Nucleus accumbens (tissue), 56 donors: ENCODE data around the gene TEX261.
A peak's percentile ranks its signal among the peaks of the same experiment; 100 is the strongest.

Experiments used
- DNase-seq, 56 donors: peaks; one replicate each; lab custom pipeline; 2025; lab: John Stamatoyannopoulos, UW

The TEX261 gene

DNA sequence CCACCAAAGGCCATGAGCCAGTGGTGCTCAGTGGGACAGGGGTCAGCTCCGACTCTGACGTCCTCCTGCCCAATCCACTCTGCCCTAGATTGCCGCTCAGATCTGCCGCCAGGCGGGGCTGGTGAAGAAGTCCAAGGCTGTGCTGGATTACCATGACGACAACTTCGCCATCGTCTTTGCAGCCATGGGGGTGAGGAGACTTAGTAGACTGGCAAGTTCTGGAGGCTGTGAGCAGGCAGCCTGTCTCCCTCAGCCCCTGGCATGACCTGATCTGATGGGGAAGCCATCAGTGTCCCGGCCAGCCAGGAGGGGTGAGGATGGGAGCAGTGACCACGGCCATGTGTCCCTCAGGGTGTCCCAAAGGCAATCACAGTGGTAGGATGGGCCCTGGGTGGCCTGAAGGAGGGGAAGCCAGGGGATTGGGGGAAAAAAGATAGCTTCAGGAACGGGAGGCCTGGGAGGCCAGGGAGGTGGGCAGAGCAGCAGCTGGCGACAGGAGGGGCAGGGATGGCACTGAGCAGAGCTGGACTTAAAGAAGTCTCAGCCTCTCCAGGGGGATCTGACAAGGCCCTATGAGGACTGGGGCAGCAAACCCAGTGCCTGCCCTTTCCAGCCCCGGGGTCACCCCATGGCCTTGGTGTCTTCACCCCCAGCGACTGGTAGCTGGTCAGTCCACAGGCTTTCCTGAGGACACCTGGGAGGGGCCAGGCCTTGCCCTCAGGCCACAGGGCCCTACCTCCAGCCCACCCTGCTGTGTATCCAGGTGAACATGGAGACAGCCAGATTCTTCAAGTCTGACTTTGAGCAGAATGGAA lies 33.6 kb downstream of the TEX261 start:
- DNase-seq = no peak

DNA sequence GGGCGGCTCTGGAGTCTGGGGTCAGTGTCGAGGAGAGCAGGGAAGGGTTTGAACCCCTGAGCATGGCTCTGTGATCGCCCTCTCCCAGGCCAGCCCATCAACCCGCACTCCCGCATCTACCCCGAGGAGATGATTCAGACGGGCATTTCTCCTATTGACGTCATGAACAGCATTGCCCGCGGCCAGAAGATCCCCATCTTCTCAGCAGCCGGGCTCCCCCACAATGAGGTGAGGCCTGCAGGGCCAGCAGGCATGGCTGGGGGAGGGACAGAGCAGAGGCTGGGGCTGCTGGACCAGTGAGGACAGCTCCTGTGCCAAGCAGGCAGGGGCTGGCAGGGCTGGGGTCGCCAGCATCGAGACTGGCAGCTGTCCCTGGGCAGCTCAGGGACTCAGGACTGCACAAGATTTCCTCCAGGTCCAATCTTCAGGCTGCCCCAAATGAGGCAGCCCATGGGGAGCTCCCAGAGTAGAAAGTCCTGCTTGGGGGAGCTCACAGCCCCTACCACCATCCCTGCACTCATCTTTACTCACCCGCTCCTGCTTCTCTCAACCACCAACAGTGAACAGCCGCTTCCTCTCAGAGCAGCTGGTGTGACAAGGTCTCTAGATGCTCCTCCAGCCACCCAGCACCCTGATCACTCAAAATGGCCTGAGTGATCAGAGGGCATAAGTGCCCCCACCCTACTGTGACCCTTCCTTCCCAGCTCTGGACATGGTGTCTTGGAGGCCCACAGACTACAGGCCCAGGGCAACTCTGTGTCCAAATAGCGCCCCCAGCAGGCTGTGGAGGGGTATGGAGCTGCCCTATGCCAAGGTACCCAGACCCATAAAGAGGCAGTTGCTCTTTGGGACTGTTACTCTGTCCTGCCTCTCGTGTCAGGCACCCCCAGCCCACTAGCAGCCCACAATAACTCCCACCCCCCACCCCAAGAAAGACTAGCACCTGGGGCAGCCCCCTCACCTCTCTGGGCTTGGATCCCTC lies 34.5 kb downstream of the TEX261 start:
- DNase-seq = no peak

DNA sequence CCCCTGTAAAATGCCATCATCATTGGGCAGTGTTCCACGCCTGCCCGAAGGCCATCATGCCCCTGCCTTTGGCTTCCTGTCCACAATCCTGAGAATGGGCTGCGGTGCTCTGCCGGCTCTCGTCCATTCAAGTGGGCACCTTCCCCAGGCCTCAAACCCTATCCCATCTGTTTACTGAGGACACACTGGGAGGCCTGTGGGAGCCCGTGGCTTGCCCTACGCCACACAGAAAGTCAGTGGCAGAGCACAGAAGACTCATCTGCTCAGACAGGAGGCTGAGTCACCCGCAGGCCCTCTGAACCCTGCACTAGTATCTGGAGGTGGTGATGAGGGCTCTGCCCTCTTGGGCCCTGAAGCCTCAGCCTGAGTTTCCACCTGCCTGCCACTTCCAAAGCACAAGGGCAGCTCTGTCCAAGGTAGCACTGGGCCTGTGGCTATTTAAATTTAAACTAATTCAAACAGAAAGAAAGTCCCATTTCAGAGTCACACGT lies 35.4 kb downstream of the TEX261 start:
- DNase-seq = no peak

DNA sequence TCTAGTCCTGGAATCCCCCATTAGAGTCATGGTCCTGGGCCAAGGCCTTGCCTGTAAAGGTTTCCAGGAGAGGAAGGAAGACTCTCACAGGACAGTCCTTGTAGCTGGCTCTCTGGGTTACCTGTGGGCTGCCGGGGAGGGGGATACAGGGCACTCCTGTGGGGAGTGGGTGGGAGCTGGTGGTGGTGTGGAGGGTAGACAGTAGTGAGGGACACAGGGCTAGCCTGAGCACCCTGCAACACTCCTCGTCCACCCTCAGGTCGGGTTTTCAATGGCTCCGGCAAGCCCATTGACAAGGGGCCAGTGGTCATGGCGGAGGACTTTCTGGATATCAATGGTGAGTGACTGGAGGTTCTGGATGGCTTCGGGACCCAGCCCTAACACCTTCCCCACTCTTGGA lies 35.9 kb downstream of the TEX261 start:
- no peak for DNase-seq

DNA sequence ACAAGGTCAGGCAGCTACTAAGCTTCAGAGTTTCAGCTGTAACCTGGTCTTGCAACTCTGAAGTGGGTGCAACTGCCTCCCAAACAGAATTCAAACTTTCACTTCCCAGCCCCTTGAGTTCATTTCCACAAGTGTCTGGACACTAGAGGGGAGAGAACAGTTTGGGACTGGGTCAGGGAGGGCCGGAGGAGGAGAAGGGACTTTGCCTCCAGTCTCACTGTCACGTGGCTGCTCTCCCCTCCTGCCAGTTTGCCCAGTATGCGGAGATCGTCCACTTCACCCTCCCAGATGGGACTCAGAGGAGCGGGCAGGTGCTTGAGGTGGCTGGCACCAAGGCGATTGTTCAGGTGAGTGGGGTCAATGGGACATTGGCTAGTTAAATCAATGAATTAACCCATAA lies 36.9 kb downstream of the TEX261 start:
- no peak for DNase-seq

DNA sequence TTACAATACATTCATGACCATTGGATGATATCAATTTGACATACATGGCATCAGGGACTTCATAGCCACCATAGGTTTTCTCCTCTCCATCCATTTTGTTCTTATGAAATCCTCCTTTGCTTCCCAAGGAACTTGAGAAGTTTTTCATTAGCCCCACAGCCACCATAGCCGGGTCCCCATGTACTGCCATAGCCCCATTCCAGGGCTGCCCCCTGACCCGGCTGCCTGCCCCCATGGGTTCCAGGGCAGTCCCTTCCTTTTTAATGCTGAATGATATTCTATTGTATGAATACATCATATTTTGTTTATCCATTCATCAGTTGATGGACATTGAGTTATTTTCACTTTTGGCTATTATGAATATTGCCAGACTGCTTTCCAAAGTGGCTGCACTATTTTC lies 38.5 kb downstream of the TEX261 start:
- DNase-seq = no peak

DNA sequence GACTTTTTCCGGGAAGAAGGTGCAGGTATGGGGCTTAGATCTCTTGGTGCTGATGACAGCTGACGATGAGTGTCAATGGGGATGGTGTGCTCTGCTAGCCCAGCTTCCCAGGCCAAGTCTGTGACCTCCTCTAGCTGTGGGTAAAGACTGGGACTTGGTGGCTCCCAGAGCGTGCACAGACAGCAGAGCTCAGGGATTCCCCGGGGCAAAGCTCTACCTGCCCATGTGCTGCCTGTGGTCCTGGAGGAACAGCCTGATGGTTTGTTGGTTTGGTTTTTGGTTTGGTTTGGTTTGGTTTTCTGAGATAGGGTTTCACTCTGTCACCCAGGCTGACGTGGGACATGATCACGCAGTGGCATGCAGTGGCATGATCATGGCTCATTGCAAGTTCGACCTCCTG lies 39.8 kb downstream of the TEX261 start:
- no peak for DNase-seq

DNA sequence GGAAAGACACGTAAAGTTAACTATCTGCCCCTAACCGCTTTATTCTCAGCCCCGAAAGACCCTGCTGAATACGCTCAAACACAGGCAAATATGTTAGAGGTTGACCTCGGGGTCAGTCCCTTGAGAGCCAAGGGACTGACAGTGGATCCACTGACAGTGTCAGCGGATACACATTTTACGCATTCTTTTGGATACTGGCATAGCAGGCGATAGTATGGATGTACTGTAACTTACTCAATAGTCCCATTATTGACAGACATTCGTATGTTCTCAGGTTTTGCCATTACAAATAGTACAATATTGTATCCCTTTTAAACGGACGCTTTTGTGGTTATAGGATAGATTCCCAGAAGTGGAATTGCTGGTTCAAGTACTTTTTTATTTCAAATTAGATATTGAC lies 45.6 kb downstream of the TEX261 start:
- DNase-seq = no peak

DNA sequence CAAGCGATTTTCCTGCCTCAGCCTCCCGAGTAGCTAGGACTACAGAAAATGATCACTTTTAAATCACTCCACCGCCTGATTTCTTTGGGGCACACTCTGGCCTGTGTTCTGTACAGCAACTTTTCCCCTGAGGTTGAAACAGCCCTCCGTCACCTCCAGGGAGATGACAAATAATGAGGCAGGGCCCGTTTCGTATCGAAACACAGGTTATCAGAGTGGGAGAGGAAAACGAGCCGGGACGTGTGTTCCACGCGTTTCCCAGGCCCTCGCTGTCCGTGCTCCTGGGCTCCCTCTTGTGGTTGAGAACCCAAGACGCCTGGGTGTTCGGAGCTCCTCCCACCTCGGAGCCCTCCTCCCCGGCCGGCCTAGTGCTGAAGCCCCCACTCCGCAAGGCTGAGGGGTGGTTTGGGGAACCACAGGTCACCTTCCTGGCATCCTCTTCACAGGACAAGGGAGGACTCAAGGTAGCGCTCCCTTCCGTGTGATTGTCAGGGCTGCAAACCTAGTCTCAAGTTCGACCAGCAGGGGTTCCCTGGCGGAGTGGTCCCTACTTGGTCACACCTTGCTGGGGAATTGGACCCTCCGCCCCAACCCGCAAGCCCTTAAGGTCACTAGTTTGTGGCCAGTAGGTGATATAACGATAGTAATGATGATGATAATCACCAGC lies 46.2 kb downstream of the TEX261 start:
- peak in 49 of 56 donors; percentile 9 to 82 (median 50) for DNase-seq

DNA sequence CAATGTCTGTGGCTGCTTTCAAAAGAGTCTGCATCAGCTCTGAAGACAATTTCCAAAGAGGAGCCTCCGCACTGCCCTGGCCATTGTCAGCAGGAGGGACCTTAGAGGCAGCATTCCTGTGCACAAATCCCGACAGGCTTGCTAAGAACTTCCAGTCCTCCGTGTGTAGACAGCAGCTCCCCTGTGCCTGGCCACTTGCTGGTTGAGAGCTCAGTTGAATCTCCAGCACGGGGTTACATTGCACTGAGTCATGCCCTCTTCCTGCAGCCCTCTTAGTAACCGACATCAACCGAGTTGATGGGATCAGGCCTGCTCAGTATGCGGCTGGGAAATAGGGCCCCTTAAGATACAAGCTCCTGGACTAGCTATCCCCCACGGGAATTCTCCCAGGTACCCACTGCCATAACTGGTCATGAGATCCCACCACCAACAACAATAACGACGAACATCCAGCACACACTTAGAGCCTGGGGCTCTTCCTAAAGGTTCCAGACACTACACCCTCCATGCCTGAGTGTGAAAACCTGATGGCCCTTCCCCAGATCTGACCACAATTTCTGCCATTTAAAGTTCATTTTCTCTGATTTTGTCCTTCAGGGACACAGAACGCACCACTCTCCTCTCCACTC lies 47.0 kb downstream of the TEX261 start:
- no peak for DNase-seq

DNA sequence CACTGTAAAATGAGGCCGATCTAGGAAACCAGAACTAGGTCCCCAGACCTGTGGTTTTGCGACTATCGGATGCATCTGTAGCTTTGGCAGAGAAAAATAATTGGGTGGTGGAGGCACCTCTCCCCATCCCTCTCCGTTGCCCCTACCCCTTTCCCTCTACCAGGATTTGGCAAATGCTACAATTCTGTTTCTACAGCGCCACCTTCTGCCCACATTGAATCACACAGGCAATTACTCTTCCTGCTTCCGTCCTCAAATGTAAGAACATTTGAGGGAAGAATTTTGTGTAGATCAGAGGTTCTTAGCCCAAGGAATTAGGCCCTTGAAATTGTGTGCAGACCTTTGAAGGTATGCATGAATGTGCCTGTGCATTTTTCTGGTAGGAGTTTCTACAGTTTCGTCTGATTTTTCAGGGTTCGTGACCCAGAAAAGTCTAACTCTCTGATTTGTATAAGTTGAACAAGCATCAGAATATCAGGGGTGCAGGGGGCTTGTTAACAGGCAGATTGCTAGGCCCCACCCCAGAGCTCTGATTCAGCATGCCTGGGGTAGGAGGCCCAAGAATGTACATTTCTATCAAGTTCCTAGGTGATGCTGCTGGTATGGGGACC lies 47.7 kb downstream of the TEX261 start:
- peak in 35 of 56 donors; percentile 2 to 79 (median 19) for DNase-seq

DNA sequence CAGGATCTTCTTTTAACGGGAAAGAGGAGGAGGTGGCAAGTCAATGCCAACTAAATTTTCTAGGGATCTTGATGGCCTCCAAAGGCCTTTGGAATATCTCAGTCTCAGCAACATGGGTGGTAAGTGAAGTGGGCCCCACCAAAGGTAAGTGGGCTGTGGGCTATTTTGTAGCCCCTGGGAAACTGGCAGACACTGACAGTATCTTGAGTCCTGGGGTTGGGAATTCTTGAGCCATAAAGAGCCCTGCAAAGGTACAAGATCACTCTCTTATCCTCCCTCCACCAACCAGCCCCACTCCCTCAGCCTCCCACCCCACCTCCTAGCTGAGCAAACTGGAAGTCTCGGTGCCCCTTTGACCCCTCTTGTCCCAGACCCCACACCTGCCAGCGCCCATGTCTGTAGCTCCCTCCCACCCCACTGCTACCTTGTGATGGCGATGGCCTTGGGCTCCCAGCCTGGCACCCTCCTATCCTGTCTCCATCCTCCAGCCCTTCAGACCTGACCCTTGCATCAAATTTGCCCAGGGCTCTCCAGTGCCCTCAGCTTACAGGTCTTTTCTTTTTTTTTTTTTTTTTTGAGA lies 50.5 kb downstream of the TEX261 start:
- DNase-seq = no peak

DNA sequence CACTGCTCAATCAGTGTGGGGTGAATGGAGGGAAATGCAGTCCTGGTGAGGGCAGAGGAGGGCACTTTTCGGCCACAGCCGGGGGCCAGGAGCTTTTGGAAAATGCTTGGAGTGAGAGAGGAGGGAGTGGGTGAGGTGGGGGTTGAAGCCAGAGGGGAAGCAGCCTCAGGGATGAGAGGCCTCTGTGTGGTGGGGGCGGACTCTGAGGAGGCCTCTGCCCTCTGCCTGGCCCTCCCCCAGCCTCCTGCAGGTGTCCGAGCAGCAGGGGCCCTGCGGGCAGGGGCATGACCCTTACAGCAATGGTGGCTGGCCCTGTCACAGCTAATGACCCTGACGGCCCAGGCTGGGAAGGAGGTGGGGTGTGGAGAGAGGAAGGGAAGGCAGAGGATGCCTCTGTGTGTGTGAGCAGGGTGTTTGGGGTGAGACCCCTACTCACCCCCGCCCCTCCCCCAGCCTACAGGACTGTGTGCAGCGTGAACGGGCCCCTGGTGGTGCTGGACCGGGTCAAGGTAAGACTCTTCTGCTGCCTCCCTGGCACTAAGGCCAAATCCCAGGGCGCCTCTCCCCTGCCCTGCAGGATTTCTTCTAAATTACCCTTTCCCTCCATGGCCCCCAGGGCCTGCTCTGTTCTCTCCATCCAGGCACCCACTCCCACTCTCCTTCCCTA lies 51.3 kb downstream of the TEX261 start:
- DNase-seq = no peak

DNA sequence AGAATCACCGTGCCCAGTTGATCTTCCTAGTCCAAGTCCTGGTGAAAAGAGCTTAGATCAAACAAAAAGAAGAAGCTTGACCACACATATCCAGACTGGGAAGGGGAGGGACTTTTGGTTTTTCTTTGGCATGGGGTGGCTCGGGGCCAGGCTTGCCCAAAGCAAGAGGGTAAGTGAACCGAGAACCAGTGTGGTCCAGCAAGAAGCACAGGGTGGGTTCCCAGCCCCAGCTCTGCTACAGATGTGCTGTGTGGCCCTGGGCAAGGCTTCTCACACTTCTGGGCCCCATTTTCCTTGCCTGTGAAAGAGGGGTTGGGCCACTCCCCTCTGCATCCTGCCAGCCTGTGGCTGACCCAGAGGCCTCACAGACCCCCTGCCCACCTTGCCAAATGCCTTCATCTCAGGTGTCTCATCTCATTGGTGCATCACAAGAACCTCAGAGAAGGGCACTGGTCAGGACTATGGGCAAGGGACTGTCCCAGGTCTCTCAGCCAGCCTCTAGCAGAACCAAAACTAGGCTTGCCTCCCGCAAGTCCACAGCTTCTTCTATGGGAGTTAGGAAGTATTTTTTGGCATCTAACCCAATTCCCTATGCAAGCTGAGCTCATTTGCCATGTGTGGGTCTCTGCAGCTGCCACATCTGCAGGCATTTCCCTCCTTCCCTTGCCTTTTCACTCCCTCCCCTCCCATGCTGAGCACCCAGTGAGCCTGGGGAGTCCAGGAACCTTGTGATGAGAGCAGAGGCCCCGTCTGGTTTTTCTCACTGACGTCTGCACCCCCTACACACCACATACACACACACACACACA lies 52.1 kb downstream of the TEX261 start:
- DNase-seq = no peak

DNA sequence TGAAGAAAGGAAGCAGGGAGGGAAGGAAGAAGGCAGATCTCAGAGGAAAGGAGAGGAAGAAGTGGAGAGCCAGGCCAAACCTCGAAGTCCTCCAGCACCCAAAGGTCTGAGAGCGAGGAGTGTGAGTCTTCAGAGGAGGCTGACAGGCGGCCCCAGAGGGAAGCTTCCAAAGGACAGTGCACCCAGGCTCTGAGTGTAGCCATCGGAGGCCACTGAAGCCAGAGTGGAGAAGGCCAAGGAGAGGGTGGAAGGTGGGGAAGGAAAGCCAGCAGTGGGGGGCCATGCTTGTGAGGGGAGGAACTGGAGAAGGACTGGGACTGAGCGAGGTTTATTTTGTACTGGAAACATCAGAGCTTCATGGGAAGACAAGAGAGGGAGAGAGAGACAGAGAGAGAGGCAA lies 53.0 kb downstream of the TEX261 start:
- DNase-seq = no peak

DNA sequence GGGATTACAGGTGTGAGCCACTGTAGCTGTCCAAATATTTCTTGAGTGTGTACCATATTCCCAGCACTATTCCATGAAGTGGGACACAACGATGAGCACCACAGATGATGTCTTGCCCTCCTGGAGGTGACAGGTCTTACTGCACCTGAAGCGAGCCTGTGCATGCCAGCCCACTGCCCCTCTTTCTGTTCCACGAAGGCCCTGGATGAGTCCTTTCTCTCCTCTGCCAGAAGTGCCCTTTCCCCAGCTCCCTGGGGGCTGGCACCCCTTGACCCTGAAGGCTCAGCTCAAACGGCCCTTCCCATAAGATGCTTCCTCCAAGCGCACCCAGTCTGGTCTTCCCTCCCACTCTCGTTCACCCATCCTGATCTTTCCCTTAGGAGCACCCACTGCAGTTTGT lies 53.5 kb downstream of the TEX261 start:
- no peak for DNase-seq

DNA sequence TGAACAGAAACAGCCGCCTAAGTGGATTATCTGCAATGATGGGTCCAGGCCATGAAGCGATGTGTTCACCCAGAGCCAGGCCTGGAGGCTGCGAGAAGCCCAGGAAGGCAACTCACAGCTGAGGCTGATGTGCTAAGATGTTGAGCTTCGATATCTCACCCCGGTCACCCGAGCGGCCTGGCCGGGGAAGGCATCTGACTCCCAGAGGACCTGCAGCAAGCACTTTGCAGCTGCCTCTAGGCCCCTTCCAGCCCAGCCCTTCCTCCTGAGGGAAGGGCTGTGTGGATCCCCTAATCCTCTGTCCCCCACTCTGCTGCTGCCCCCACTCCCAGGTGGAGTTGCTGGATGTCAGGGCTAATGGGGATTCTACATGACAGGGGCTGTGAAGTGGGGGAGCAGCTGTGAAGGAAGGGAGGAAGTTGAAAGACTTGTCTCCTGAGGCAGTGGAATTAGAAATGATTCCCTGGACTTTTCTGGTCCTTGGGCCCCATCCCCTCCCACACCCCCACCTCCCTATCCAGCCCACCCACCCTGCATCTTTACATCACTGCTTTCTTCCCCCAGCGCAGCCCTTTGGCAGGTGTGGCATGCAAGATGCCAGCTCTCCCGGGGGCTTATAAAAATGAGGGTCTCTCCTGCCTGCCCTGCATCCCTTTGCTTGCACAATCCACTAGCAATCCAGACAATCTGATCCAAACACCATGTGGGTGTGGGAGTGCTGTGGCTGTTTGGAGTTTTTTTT lies 54.7 kb downstream of the TEX261 start:
- no peak for DNase-seq
